PC-9 (cell line): ENCODE data around the gene DLGAP1. TPM values are rescaled to one million over a fixed set of nuclear protein-coding genes. Genes with fewer than 3 reads are reported as not detected.

Experiments
- BruUV-seq: library from RNA; stranded (reverse); fragments of 400-500 nt; replicated peaks from 2 replicates; lab custom pipeline; 2021; lab: Mats Ljungman, UMichigan
- CTCF ChIA-PET: fragments of 300-600 bp; sonication (Branson Sonifier 250); formaldehyde crosslinking; loops from one replicate; lab custom pipeline; 2022; ENCODE audit warnings: antibody characterized with exemption; lab: Charles Lee
- POLR2A ChIA-PET: fragments of 300-600 bp; sonication (Branson Sonifier 250); formaldehyde crosslinking; loops from one replicate; lab custom pipeline; 2022; ENCODE audit warnings: antibody characterized with exemption; ENCODE audit not compliant: unreplicated experiment; lab: Charles Lee
- DNase-seq, 2 experiments: peaks; one replicate each; pipeline versions ENCODE4 v3.0.0 to v3.0.0-alpha.2; 2015 to 2022; ENCODE audit warnings: mixed read lengths in 1 of 2
- H2AFZ ChIP-seq: fragments of 200-600 bp; sonication (generic); 2 replicates; pipeline ENCODE4 v1.8.1; 2017; ENCODE audit warnings: antibody characterized with exemption
- H3F3A ChIP-seq: fragments of 200-600 bp; sonication (generic); 2 replicates; pipeline ENCODE4 v1.8.1; 2017; ENCODE audit warnings: antibody characterized with exemption, mild to moderate bottlenecking, low read depth; ENCODE audit not compliant: insufficient read depth
- H3K27ac ChIP-seq: fragments of 200-600 bp; sonication (generic); 2 replicates; pipeline ENCODE4 v1.6.1; 2016; ENCODE audit warnings: mixed run types
- H3K27me3 ChIP-seq: fragments of 200-600 bp; sonication (generic); 2 replicates; pipeline ENCODE4 v1.6.1; 2016; ENCODE audit warnings: low read depth, mixed run types; ENCODE audit not compliant: insufficient read depth
- H3K36me3 ChIP-seq: fragments of 200-600 bp; sonication (generic); 2 replicates; pipeline ENCODE4 v1.6.1; 2016; ENCODE audit warnings: low read depth, mixed run types
- H3K4me1 ChIP-seq: fragments of 200-600 bp; sonication (generic); replicated peaks from 2 replicates; pipeline ENCODE4 v1.6.1; 2016; ENCODE audit warnings: mixed run types; ENCODE audit not compliant: insufficient read depth
- H3K4me2 ChIP-seq: fragments of 200-600 bp; sonication (generic); 2 replicates; pipeline ENCODE4 v1.6.1; 2017; ENCODE audit warnings: mixed run types
- H3K4me3 ChIP-seq: fragments of 200-600 bp; sonication (generic); 2 replicates; pipeline ENCODE4 v1.6.1; 2016; ENCODE audit warnings: mixed run types
- H3K79me2 ChIP-seq: fragments of 200-600 bp; sonication (generic); 2 replicates; pipeline ENCODE4 v1.6.1; 2017; ENCODE audit warnings: low read depth, mixed run types
- H3K9me2 ChIP-seq: fragments of 200-600 bp; sonication (generic); 2 replicates; pipeline ENCODE4 v1.8.1; 2017; ENCODE audit warnings: mild to moderate bottlenecking; ENCODE audit not compliant: insufficient read depth
- H3K9me3 ChIP-seq: fragments of 200-600 bp; sonication (generic); 2 replicates; pipeline ENCODE4 v1.8.1; 2016; ENCODE audit warnings: low read depth; ENCODE audit not compliant: insufficient read depth
- H4K20me1 ChIP-seq: fragments of 200-600 bp; sonication (generic); 2 replicates; pipeline ENCODE4 v1.8.1; 2017; ENCODE audit not compliant: insufficient read depth
- EZH2 ChIP-seq: fragments of 200-600 bp; sonication (generic); IDR thresholded peaks from 2 replicates; pipeline ENCODE4 v1.8.0; 2017; ENCODE audit warnings: antibody characterized with exemption, low read depth
- intact Hi-C: fragments of 100-400 bp; cut with micrococcal nuclease; formaldehyde crosslinking; loops from one replicate; pipeline ENCODE4 v1.10.0; 2022; ENCODE audit not compliant: unreplicated experiment
- total RNA-seq: library from RNA; stranded (reverse); gene quantifications from 2 replicates; pipeline ENCODE4 v1.2.3, GENCODE V29; 2021
- TF ChIP-seq, protein P1 (sequence below): fragments of 200-600 bp; sonication (generic); conservative IDR thresholded peaks from 2 replicates; pipeline ENCODE4 v1.6.1; 2017; ENCODE audit warnings: mixed run types, antibody characterized with exemption, mild to moderate bottlenecking, moderate library complexity

The DLGAP1 gene
- total RNA-seq, 1 experiment from 2014 or later = not detected

GRCh38 chr18:3748086-3748485, 707.0 kb downstream of the DLGAP1 start:
- intact Hi-C loops = no loop called here
- Histone ChIP-seq H2AFZ (no peak overlapping the region), H3K9me2 (no peaks in the 10 kb centered on the region; the same call in 1 of the 2 replicates), H3K36me3 (no peaks in the 10 kb centered on the region), H3K9me3 (no peaks in the 10 kb centered on the region), H3K4me1 (peaks cover 18% of the 10 kb centered on the region), H3K4me3 (no peak overlapping the region), H3K4me2 (0 out of 2 replicates have a peak overlapping the region, but pooled peaks have one; percentile 67), H3F3A (peaks cover 7% of the 10 kb centered on the region), H3K27ac (no peak overlapping the region), H3K27me3 (no peaks in the 10 kb centered on the region), H3K79me2 (no peaks in the 10 kb centered on the region), H4K20me1 (no peaks in the 10 kb centered on the region)
- TF ChIP-seq, protein P1, sequence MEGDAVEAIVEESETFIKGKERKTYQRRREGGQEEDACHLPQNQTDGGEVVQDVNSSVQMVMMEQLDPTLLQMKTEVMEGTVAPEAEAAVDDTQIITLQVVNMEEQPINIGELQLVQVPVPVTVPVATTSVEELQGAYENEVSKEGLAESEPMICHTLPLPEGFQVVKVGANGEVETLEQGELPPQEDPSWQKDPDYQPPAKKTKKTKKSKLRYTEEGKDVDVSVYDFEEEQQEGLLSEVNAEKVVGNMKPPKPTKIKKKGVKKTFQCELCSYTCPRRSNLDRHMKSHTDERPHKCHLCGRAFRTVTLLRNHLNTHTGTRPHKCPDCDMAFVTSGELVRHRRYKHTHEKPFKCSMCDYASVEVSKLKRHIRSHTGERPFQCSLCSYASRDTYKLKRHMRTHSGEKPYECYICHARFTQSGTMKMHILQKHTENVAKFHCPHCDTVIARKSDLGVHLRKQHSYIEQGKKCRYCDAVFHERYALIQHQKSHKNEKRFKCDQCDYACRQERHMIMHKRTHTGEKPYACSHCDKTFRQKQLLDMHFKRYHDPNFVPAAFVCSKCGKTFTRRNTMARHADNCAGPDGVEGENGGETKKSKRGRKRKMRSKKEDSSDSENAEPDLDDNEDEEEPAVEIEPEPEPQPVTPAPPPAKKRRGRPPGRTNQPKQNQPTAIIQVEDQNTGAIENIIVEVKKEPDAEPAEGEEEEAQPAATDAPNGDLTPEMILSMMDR = no peak
- TF ChIP-seq EZH2 = no peak
- no TSS peak for BruUV-seq
- ChIA-PET POLR2A (no interaction called here), CTCF (no interaction called here)
- no peak for DNase-seq

DNA sequence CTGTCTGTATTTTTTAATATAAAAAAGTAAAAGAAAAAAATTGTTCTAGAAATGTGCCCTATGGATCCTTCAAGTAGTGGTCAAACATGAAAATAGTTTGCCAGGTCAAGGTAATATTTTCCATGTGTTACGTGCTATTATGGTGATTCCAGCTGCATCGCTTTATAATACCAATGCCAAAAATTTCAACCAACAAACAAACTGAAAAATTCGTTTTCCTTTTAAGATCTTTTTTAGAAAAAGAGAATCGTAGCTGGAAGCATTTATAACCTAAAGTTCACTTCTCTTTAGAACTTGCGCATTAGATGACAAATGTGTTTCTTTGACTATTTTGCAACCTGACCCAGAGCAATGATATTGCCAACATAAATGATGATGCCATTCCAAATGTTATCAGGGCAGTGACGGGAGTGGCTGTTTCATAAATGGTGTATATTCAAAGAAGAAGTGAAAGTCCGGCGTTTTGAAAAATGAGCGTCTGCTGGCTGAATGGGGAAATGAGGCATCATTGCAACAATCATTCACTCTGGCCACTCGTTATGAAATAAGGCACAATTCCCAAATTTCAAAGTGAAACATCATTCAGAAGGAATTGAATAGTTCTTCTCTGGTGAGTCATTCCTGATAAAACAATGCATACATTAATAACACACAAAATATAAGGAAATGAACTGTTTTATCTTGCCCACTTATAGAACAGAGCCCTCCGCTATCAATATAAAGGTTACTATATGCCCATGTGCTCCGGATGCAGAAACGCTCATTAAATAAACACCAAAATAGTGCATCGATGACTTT, 707.7 kb downstream of the DLGAP1 start:
- no peak overlapping the region for H3K27ac ChIP-seq
- no TSS peak for BruUV-seq

GRCh38 chr18:3742541-3742940, 712.6 kb downstream of the DLGAP1 start:
- Histone ChIP-seq H3K27me3 (no peaks in the 10 kb centered on the region), H3K4me1 (peaks cover 13% of the 10 kb centered on the region), H3F3A (peaks cover 6% of the 10 kb centered on the region), H3K79me2 (no peaks in the 10 kb centered on the region), H3K4me3 (no peak overlapping the region), H3K9me2 (no peaks in the 10 kb centered on the region), H3K9me3 (no peaks in the 10 kb centered on the region), H2AFZ (no peak overlapping the region), H4K20me1 (no peaks in the 10 kb centered on the region), H3K27ac (no peak overlapping the region), H3K4me2 (no peak overlapping the region), H3K36me3 (no peaks in the 10 kb centered on the region)
- no TSS peak for BruUV-seq
- no peak for DNase-seq
- TF ChIP-seq, protein P1 = no peak
- no peak for TF ChIP-seq EZH2
- ChIA-PET POLR2A (no interaction called here), CTCF (no interaction called here)
- intact Hi-C loops = no loop called here

More for the DNA sequence above, 707.7 kb downstream of the DLGAP1 start:
- ChIA-PET POLR2A (no interaction called here), CTCF (no interaction called here)
- intact Hi-C loops = no loop called here
- H3F3A ChIP-seq = peaks cover 7% of the 10 kb centered on the region
- H3K36me3 ChIP-seq = no peaks in the 10 kb centered on the region
- H3K9me3 ChIP-seq = no peaks in the 10 kb centered on the region
- H4K20me1 ChIP-seq = no peaks in the 10 kb centered on the region
- H2AFZ ChIP-seq = peak overlapping the region; percentile 58; the same call in 1 of the 2 replicates
- no peaks in the 10 kb centered on the region for H3K27me3 ChIP-seq
- peak overlapping the region; percentile 36; the same call in 1 of the 2 replicates for H3K4me3 ChIP-seq
- DNase-seq = peak in 1 of 2 experiments; percentile 50
- TF ChIP-seq, protein P1 = no peak
- no peak for TF ChIP-seq EZH2
- H3K4me2 ChIP-seq = peak overlapping the region; percentile 67
- no peaks in the 10 kb centered on the region for H3K79me2 ChIP-seq
- no peaks in the 10 kb centered on the region; the same call in 1 of the 2 replicates for H3K9me2 ChIP-seq
- H3K4me1 ChIP-seq = peaks cover 18% of the 10 kb centered on the region
